HG03280 (cell line): ENCODE measurements around the gene MAPK4.
"Not testable (repeated sequence)": the region's sequence is repeated elsewhere in the genome, so short reads cannot be mapped to it uniquely, and the experiment has no call there.

Source experiments
- ATAC-seq: cut with Tn5 transposase; IDR thresholded peaks from one replicate; pipeline ENCODE4 v1.9.1; 2021; ENCODE audit warnings: mild to moderate bottlenecking, moderate library complexity; ENCODE audit not compliant: unreplicated experiment

The MAPK4 gene

GRCh38 chr18:50748243-50749229, 188.6 kb downstream of the MAPK4 start:
- ATAC-seq = no peak

GRCh38 chr18:50749421-50749820, 189.5 kb downstream of the MAPK4 start:
- ATAC-seq = no peak

- ATAC-seq = no peak
Observed at GRCh38 chr18:50749945-50750344, 190.1 kb downstream of the MAPK4 start.

- ATAC-seq = no peak
Observed at GRCh38 chr18:50750546-50750945, 190.7 kb downstream of the MAPK4 start.

- no peak for ATAC-seq
Observed at GRCh38 chr18:50751490-50751889, 191.6 kb downstream of the MAPK4 start.

- ATAC-seq = no peak
Observed at GRCh38 chr18:50751947-50752346, 192.1 kb downstream of the MAPK4 start.

GRCh38 chr18:50753311-50753710, 193.4 kb downstream of the MAPK4 start:
- no peak for ATAC-seq

GRCh38 chr18:50754297-50754696, 194.4 kb downstream of the MAPK4 start:
- ATAC-seq = no peak

- ATAC-seq = no peak
Observed at GRCh38 chr18:50757358-50757757, 197.5 kb downstream of the MAPK4 start.

GRCh38 chr18:50769463-50769862, 209.6 kb downstream of the MAPK4 start:
- ATAC-seq = no peak

GRCh38 chr18:50775207-50775606, 215.3 kb downstream of the MAPK4 start:
- no peak for ATAC-seq

GRCh38 chr18:50775726-50776125, 215.8 kb downstream of the MAPK4 start:
- no peak for ATAC-seq

GRCh38 chr18:50776383-50776782, 216.5 kb downstream of the MAPK4 start:
- ATAC-seq = no peak

GRCh38 chr18:50779021-50779420, 219.1 kb downstream of the MAPK4 start:
- ATAC-seq = not testable (repeated sequence)
